CD14-positive monocyte (primary cell): ENCODE data around the gene BLID. TPM values are rescaled to one million over a fixed set of nuclear protein-coding genes. Genes with fewer than 3 reads are reported as not detected.

Experiments
- DNase-seq, 3 donors: peaks; one replicate each; pipeline ENCODE4 v3.0.0-alpha.2; 2011 to 2022
- H2AFZ ChIP-seq: 2 replicates; pipeline ENCODE4 v1.6.0; 2012; ENCODE audit warnings: mild to moderate bottlenecking, low read depth, low read length, inconsistent platforms; ENCODE audit not compliant: insufficient read depth, poor library complexity, severe bottlenecking
- H3K27ac ChIP-seq, 2 donors: 1 replicate in 1 of 2; 2 replicates in 1 of 2; pipeline ENCODE4 v1.5.1; 2012 to 2013; ENCODE audit warnings: low read length in 2 of 2, control low read depth in 1 of 2, inconsistent platforms in 1 of 2, low read depth in 1 of 2, mild to moderate bottlenecking in 1 of 2
- H3K27me3 ChIP-seq, 2 donors: one replicate each; pipeline versions ENCODE4 v1.6.0 to v1.6.1; 2011 to 2013; ENCODE audit warnings: low read length in 2 of 2; ENCODE audit not compliant: control insufficient read depth in 2 of 2, insufficient read depth in 2 of 2
- H3K36me3 ChIP-seq, 2 donors: replicated peaks in 1 of 2; 1 replicate in 1 of 2; 2 replicates in 1 of 2; pipeline versions ENCODE4 v1.5.1 to v1.6.1; 2012 to 2013; ENCODE audit warnings: low read length in 2 of 2, control low read depth in 1 of 2, inconsistent platforms in 1 of 2, mild to moderate bottlenecking in 1 of 2; ENCODE audit not compliant: insufficient read depth in 2 of 2, control insufficient read depth in 1 of 2
- H3K4me1 ChIP-seq, 2 donors: 1 replicate in 1 of 2; 2 replicates in 1 of 2; pipeline versions ENCODE4 v1.5.1 to v1.6.1; 2012 to 2013; ENCODE audit warnings: low read length in 2 of 2, control low read depth in 1 of 2, inconsistent platforms in 1 of 2, mild to moderate bottlenecking in 1 of 2, moderate library complexity in 1 of 2; ENCODE audit not compliant: insufficient read depth in 2 of 2, control insufficient read depth in 1 of 2
- H3K4me2 ChIP-seq: replicated peaks from 2 replicates; pipeline ENCODE3; 2012; ENCODE audit warnings: low read length, moderate library complexity, mild to moderate bottlenecking; ENCODE audit not compliant: poor library complexity, severe bottlenecking; ENCODE audit errors: extremely low read depth
- H3K4me3 ChIP-seq, 3 experiments: fragments of 200-600 bp in 1 of 3; sonication (generic) in 1 of 3; replicated peaks in 1 of 3; 1 replicate in 2 of 3; 2 replicates in 1 of 3; pipeline ENCODE4 v1.5.1; 2011 to 2013; ENCODE audit warnings: low read length in 3 of 3, mild to moderate bottlenecking in 3 of 3, control low read depth in 2 of 3, low read depth in 2 of 3, inconsistent platforms in 1 of 3, moderate library complexity in 1 of 3
- H3K79me2 ChIP-seq: 2 replicates; pipeline ENCODE4 v1.6.0; 2012; ENCODE audit warnings: mild to moderate bottlenecking, control low read depth, inconsistent platforms, low read length, moderate library complexity; ENCODE audit not compliant: insufficient read depth
- H3K9ac ChIP-seq: 2 replicates; pipeline ENCODE4 v1.6.0; 2017; ENCODE audit warnings: low read length, mild to moderate bottlenecking; ENCODE audit not compliant: insufficient read depth, poor library complexity, severe bottlenecking
- H3K9me3 ChIP-seq, 2 donors: replicated peaks in 1 of 2; 1 replicate in 1 of 2; 2 replicates in 1 of 2; pipeline versions ENCODE4 v1.5.1 to v1.6.1; 2012 to 2013; ENCODE audit warnings: low read length in 2 of 2, control low read depth in 1 of 2; ENCODE audit not compliant: control insufficient read depth in 1 of 2, insufficient read depth in 1 of 2
- H4K20me1 ChIP-seq: 2 replicates; pipeline ENCODE4 v1.6.0; 2012; ENCODE audit warnings: mild to moderate bottlenecking, low read length, control low read depth, moderate library complexity; ENCODE audit not compliant: insufficient read depth
- H3K27ac Mint-ChIP-seq, 7 donors: one replicate each; pipeline ENCODE4 v1.8.0; 2020; ENCODE audit warnings: mild to moderate bottlenecking in 7 of 7, mixed read lengths in 7 of 7, moderate library complexity in 6 of 7, inconsistent platforms in 2 of 7
- H3K27me3 Mint-ChIP-seq, 3 donors: one replicate each; pipeline ENCODE4 v1.8.0; 2021 to 2022; ENCODE audit warnings: low read depth in 3 of 3, mild to moderate bottlenecking in 3 of 3, mixed read lengths in 3 of 3, moderate library complexity in 3 of 3, inconsistent platforms in 1 of 3
- H3K36me3 Mint-ChIP-seq, 2 donors: one replicate each; pipeline ENCODE4 v1.8.0; 2020; ENCODE audit warnings: mixed read lengths in 2 of 2, inconsistent platforms in 1 of 2, mild to moderate bottlenecking in 1 of 2
- H3K4me1 Mint-ChIP-seq: one replicate; pipeline ENCODE4 v1.8.0; 2020; ENCODE audit warnings: mild to moderate bottlenecking, mixed read lengths
- H3K4me3 Mint-ChIP-seq, 2 donors: one replicate each; pipeline ENCODE4 v1.8.0; 2020; ENCODE audit warnings: mild to moderate bottlenecking in 2 of 2, mixed read lengths in 2 of 2, moderate library complexity in 1 of 2
- H3K9me3 Mint-ChIP-seq, 7 donors: one replicate each; pipeline ENCODE4 v1.8.0; 2020 to 2022; ENCODE audit warnings: mixed read lengths in 7 of 7, mild to moderate bottlenecking in 6 of 7, moderate library complexity in 6 of 7, inconsistent platforms in 2 of 7
- WGBS: methylation state at CpG from one replicate; pipeline ENCODE4 v1.1.5; 2013; ENCODE audit warnings: missing lambda C conversion rate; ENCODE audit not compliant: insufficient coverage; 5-methylcytosine and 5-hydroxymethylcytosine counted together
- intact Hi-C, 2 donors: fragments of 100-400 bp; cut with micrococcal nuclease; formaldehyde crosslinking; loops; one replicate each; pipeline versions ENCODE4 v1.15.0 to v1.15.1; 2023
- polyA plus RNA-seq, 3 donors: library from polyadenylated mRNA; depleted of rRNA in 1 of 3; unstranded in 2 of 3; stranded (reverse) in 1 of 3; fragments of 300-500 nt in 2 of 3; fragments of >200 nt in 1 of 3; fragmentation: Illumina TruSeq in 2 of 3; gene quantifications; 1 replicate in 2 of 3; 2 replicates in 1 of 3; pipeline ENCODE4 v1.2.3, GENCODE V29; 2012 to 2021
- TF ChIP-seq, protein P1 (sequence below): fragments of 200-600 bp; IDR thresholded peaks from one replicate; pipeline ENCODE4 v1.8.0; 2022; ENCODE audit warnings: antibody characterized with exemption, mild to moderate bottlenecking

BLID gene
- polyA plus RNA-seq, 3 donors: not detected

DNA sequence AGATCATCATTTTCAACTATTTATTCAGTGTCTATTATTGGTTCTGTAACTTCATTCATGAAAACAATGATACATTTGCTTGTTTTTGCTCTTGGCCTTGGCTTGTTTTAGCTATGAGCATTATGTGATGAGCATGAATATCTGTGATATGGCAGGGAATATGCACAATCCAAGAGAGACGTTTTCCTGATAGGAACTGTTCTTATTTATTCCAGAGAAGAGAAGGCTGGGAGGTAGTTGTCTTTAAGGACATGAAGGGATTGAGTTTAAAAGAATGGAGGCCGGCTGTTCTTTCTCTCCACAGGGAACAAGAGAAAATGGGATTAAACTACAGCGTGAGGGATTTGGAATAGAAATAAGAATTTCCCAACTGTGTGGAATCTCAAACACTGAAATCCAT lies 30.3 kb downstream of the BLID start:
- WGBS: 50% methylated on average over 1 of the region's 3 CpGs
- Mint-ChIP-seq H3K4me3 (no peak overlapping the region), H3K9me3 (peaks cover 0 to 3% (median 0%) of the 10 kb centered on the region in 7 donors), H3K4me1 (no peaks in the 10 kb centered on the region), H3K36me3 (no peaks in the 10 kb centered on the region), H3K27me3 (peaks cover 2 to 12% (median 11%) of the 10 kb centered on the region in 3 donors), H3K27ac (no peak overlapping the region)
- Histone ChIP-seq H3K79me2 (no peaks in the 10 kb centered on the region), H3K27ac (no peak overlapping the region), H3K9ac (no peak overlapping the region), H2AFZ (no peak overlapping the region), H4K20me1 (no peaks in the 10 kb centered on the region), H3K4me1 (no peaks in the 10 kb centered on the region), H3K36me3 (no peaks in the 10 kb centered on the region), H3K27me3 (no peaks in the 10 kb centered on the region), H3K9me3 (no peaks in the 10 kb centered on the region), H3K4me3 (no peak overlapping the region), H3K4me2 (no peak overlapping the region)
- DNase-seq: no peak
- TF ChIP-seq, protein P1, sequence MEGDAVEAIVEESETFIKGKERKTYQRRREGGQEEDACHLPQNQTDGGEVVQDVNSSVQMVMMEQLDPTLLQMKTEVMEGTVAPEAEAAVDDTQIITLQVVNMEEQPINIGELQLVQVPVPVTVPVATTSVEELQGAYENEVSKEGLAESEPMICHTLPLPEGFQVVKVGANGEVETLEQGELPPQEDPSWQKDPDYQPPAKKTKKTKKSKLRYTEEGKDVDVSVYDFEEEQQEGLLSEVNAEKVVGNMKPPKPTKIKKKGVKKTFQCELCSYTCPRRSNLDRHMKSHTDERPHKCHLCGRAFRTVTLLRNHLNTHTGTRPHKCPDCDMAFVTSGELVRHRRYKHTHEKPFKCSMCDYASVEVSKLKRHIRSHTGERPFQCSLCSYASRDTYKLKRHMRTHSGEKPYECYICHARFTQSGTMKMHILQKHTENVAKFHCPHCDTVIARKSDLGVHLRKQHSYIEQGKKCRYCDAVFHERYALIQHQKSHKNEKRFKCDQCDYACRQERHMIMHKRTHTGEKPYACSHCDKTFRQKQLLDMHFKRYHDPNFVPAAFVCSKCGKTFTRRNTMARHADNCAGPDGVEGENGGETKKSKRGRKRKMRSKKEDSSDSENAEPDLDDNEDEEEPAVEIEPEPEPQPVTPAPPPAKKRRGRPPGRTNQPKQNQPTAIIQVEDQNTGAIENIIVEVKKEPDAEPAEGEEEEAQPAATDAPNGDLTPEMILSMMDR: no peak
- intact Hi-C loops: no loop called here

DNA sequence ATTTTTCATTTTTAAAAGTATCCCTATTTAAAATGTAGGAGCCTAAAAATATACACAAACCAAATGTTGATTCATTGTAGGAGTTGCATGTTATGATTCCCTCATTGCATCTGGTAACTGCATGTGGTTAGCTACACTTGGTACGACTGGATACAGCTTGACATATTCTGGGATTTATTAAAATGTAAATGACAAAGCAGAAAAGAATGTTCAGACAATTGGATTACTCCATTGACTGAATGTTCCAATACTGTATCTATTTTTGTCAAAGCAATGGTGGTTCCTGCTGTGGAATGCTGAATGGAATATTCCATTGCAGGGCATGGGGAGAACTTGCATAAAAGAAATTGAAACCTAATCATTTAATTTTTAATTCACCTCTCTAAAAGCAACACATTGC lies 30.8 kb downstream of the BLID start:
- intact Hi-C loops: no loop called here
- Mint-ChIP-seq H3K4me3 (no peak overlapping the region), H3K27ac (no peak overlapping the region), H3K9me3 (peaks cover 0 to 3% (median 0%) of the 10 kb centered on the region in 7 donors), H3K27me3 (peaks cover 2 to 14% (median 12%) of the 10 kb centered on the region in 3 donors), H3K36me3 (no peaks in the 10 kb centered on the region), H3K4me1 (no peaks in the 10 kb centered on the region)
- H3K4me1 ChIP-seq: no peaks in the 10 kb centered on the region
- H2AFZ ChIP-seq: no peak overlapping the region
- no peaks in the 10 kb centered on the region for H3K79me2 ChIP-seq
- DNase-seq: no peak
- H3K27ac ChIP-seq: no peak overlapping the region
- WGBS: no CpG with 5 or more reads among the region's 1 CpG
- H3K9me3 ChIP-seq: no peaks in the 10 kb centered on the region
- H3K4me2 ChIP-seq: no peak overlapping the region
- no peaks in the 10 kb centered on the region for H3K36me3 ChIP-seq
- no peaks in the 10 kb centered on the region for H4K20me1 ChIP-seq
- H3K9ac ChIP-seq: no peak overlapping the region
- no peaks in the 10 kb centered on the region for H3K27me3 ChIP-seq
- H3K4me3 ChIP-seq: no peak overlapping the region
- TF ChIP-seq, protein P1: no peak
